SU-DHL-6 (cell line): Measurements from ENCODE around the gene PDE4D.

Source experiments
- H2AFZ ChIP-seq: fragments of 200-600 bp; sonication (generic); 2 replicates; pipeline ENCODE4 v1.6.1; 2014; ENCODE audit warnings: low read depth, mild to moderate bottlenecking, moderate library complexity, mixed read lengths, antibody characterized with exemption, low read length; ENCODE audit not compliant: severe bottlenecking
- H3F3A ChIP-seq: fragments of 200-600 bp; shearing (Covaris generic); 2 replicates; pipeline ENCODE4 v1.6.0; 2016; ENCODE audit warnings: antibody characterized with exemption, mild to moderate bottlenecking; ENCODE audit not compliant: insufficient read depth
- H3K27ac ChIP-seq: fragments of 200-600 bp; sonication (generic); 2 replicates; pipeline ENCODE4 v1.5.1; 2016; ENCODE audit warnings: low read depth, mild to moderate bottlenecking, low read length, moderate library complexity, mixed read lengths
- H3K27me3 ChIP-seq: fragments of 200-600 bp; sonication (generic), shearing (Covaris generic); 2 replicates; pipeline ENCODE4 v1.6.0; 2014; ENCODE audit warnings: mild to moderate bottlenecking, low read length
- H3K36me3 ChIP-seq: fragments of 200-600 bp; sonication (generic); 2 replicates; pipeline ENCODE4 v1.6.1; 2014; ENCODE audit warnings: mild to moderate bottlenecking, low read length, mixed read lengths
- H3K4me2 ChIP-seq: fragments of 300-600, 200-600 bp; shearing (Covaris generic), sonication (generic); 2 replicates; pipeline ENCODE4 v1.6.0; 2014; ENCODE audit warnings: low read length, low read depth, mild to moderate bottlenecking; ENCODE audit not compliant: poor library complexity, severe bottlenecking
- H3K4me3 ChIP-seq: fragments of 200-600 bp; sonication (generic); 2 replicates; pipeline ENCODE4 v1.5.1; 2014; ENCODE audit warnings: antibody characterized with exemption, low read length, mild to moderate bottlenecking, mixed read lengths; ENCODE audit not compliant: insufficient read depth, poor library complexity, severe bottlenecking
- H3K79me2 ChIP-seq: fragments of 200-600 bp; sonication (generic); 2 replicates; pipeline ENCODE4 v1.6.1; 2014; ENCODE audit warnings: mild to moderate bottlenecking, low read length, moderate library complexity; ENCODE audit not compliant: insufficient read depth
- H3K9ac ChIP-seq: fragments of 200-600 bp; sonication (generic); 2 replicates; pipeline ENCODE4 v1.7.0; 2014; ENCODE audit warnings: mild to moderate bottlenecking, low read length
- H3K9me2 ChIP-seq: fragments of 200-600 bp; sonication (generic); replicated peaks from 2 replicates; pipeline ENCODE4 v1.6.1; 2014; ENCODE audit warnings: low read length; ENCODE audit not compliant: insufficient read depth
- H3K9me3 ChIP-seq: fragments of 200-600 bp; sonication (generic); 2 replicates; pipeline ENCODE4 v1.6.1; 2014; ENCODE audit warnings: low read length, mixed read lengths; ENCODE audit not compliant: insufficient read depth
- H4K20me1 ChIP-seq: fragments of 200-600 bp; sonication (generic); 2 replicates; pipeline ENCODE4 v1.6.1; 2014; ENCODE audit warnings: low read depth, mild to moderate bottlenecking, antibody characterized with exemption, low read length, moderate library complexity, mixed read lengths
- EZH2phosphoT487 ChIP-seq: fragments of 200-600 bp; sonication (generic), shearing (Covaris generic); conservative IDR thresholded peaks from 2 replicates; pipeline ENCODE4 v1.6.1; 2018; ENCODE audit warnings: mild to moderate bottlenecking, antibody characterized with exemption, low read length, moderate library complexity, mixed read lengths
- TF ChIP-seq, protein P1 (sequence below): fragments of 200-600 bp; sonication (generic); IDR thresholded peaks from one replicate; pipeline ENCODE4 v1.5.1; 2017; ENCODE audit warnings: antibody characterized with exemption, mild to moderate bottlenecking, low read length, moderate library complexity; ENCODE audit not compliant: insufficient read depth, poor library complexity, severe bottlenecking

PDE4D gene

DNA sequence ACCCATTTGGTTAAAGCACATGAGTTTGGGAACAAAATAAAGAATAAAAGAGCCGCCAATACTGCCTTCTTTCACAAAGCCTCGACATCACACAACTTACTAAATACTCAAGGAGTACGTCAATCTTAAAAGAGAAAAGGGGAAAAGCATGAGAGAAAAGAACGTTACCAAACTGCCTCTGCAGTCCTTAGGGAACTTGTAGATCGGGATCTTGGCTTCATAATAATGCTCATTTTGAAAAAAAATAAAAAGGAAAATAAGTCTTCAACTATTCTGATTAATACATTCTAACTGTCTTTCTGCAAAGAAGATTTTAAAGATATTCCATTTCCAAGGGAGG, 618.4 kb downstream of the PDE4D start:
- Histone ChIP-seq H3K9me3 (no peaks in the 10 kb centered on the region), H4K20me1 (no peaks in the 10 kb centered on the region), H3K27ac (no peak overlapping the region), H3K9me2 (no peaks in the 10 kb centered on the region), H3K4me3 (no peak overlapping the region), H2AFZ (no peak overlapping the region), H3K9ac (no peak overlapping the region), H3K27me3 (no peaks in the 10 kb centered on the region), H3K36me3 (no peaks in the 10 kb centered on the region), H3F3A (no peaks in the 10 kb centered on the region), H3K79me2 (no peaks in the 10 kb centered on the region), H3K4me2 (no peak overlapping the region)
- TF ChIP-seq EZH2phosphoT487 = no peak
- TF ChIP-seq, protein P1, sequence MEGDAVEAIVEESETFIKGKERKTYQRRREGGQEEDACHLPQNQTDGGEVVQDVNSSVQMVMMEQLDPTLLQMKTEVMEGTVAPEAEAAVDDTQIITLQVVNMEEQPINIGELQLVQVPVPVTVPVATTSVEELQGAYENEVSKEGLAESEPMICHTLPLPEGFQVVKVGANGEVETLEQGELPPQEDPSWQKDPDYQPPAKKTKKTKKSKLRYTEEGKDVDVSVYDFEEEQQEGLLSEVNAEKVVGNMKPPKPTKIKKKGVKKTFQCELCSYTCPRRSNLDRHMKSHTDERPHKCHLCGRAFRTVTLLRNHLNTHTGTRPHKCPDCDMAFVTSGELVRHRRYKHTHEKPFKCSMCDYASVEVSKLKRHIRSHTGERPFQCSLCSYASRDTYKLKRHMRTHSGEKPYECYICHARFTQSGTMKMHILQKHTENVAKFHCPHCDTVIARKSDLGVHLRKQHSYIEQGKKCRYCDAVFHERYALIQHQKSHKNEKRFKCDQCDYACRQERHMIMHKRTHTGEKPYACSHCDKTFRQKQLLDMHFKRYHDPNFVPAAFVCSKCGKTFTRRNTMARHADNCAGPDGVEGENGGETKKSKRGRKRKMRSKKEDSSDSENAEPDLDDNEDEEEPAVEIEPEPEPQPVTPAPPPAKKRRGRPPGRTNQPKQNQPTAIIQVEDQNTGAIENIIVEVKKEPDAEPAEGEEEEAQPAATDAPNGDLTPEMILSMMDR = no peak

DNA sequence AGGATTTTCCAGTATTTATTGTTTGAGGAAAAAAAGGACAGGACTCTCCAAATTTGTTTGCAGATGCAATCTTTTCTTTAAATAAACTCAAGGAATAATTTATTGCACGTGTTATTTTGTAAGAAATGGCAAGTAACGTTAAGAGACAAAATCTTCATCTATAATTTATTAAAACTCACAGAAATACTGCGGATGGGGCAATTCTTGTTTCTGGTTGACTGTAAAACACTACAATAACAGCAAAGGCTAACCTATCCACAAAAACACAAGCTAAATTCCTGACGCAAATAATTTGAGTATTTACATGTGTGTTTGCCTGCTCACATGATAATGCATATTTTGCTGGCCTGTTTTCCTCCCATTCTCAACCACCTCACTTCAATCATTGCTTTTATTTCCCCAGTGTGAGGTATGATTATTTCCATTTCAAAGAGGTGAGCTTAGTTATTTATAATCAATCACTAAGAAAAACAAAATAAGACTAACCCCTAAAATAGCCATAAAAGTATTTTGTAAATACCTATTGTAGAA, 619.4 kb downstream of the PDE4D start:
- no peak for TF ChIP-seq EZH2phosphoT487
- TF ChIP-seq, protein P1 = no peak
- no peaks in the 10 kb centered on the region; the same call in 1 of the 2 replicates for H3K9me2 ChIP-seq
- no peaks in the 10 kb centered on the region for H3K27me3 ChIP-seq
- H2AFZ ChIP-seq = no peak overlapping the region
- H3K9me3 ChIP-seq = no peaks in the 10 kb centered on the region
- H4K20me1 ChIP-seq = no peaks in the 10 kb centered on the region
- H3K27ac ChIP-seq = no peak overlapping the region
- H3F3A ChIP-seq = no peaks in the 10 kb centered on the region
- no peaks in the 10 kb centered on the region for H3K79me2 ChIP-seq
- H3K4me3 ChIP-seq = no peak overlapping the region
- H3K4me2 ChIP-seq = no peak overlapping the region
- no peak overlapping the region for H3K9ac ChIP-seq
- no peaks in the 10 kb centered on the region for H3K36me3 ChIP-seq

DNA sequence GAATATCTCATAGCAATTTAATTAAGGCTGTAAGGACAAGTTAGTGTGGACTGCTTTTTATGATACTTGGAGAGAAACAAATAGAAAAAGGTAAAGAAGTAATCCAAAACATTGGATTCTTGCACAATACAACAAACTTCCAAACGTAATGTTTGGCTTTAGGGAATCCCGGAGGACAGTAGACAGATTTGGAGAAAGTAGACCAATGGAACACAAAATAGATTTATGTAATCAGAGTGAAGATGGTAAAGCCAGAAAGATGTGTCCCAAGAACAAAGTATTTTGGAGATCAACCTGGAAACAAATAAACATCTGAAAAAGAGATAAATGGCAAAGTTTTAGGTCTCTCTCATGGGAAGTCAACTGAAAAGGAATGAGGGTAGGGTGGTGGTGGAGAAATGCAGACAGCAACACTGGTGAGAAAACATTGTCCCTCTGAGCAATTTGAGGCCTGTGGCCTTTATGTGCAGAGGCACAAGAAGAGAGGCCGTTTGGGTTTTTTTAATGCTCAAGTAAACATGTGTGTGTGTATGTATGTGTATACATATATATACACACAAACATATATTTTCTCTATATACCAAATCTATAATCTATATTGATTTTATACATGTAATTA, 620.6 kb downstream of the PDE4D start:
- no peaks in the 10 kb centered on the region for H3K79me2 ChIP-seq
- no peak overlapping the region for H3K27ac ChIP-seq
- peaks cover 4% of the 10 kb centered on the region; the same call in 1 of the 2 replicates for H3K9me2 ChIP-seq
- H3K4me3 ChIP-seq = no peak overlapping the region
- no peaks in the 10 kb centered on the region for H3K27me3 ChIP-seq
- no peak overlapping the region for H3K4me2 ChIP-seq
- H4K20me1 ChIP-seq = no peaks in the 10 kb centered on the region
- H3K9ac ChIP-seq = no peak overlapping the region
- H2AFZ ChIP-seq = no peak overlapping the region
- H3K9me3 ChIP-seq = no peaks in the 10 kb centered on the region
- no peaks in the 10 kb centered on the region for H3K36me3 ChIP-seq
- no peak for TF ChIP-seq EZH2phosphoT487
- TF ChIP-seq, protein P1 = no peak
- H3F3A ChIP-seq = no peaks in the 10 kb centered on the region
